Neuronal stem cell (in vitro differentiated cells): ENCODE data around the gene LHFPL2.

Experiments used
- DNase-seq: peaks from one replicate; pipeline ENCODE4 v3.0.0-alpha.2; 2013; ENCODE audit warnings: low spot score
- H2AFZ ChIP-seq: one replicate; pipeline ENCODE4 v1.6.1; 2013; ENCODE audit warnings: mild to moderate bottlenecking, low read length, inconsistent platforms
- H2AK5ac ChIP-seq: 2 replicates; pipeline ENCODE4 v1.6.1; 2013; ENCODE audit warnings: low read depth, mild to moderate bottlenecking, inconsistent platforms, low read length, moderate library complexity, mixed read lengths
- H2BK120ac ChIP-seq: 2 replicates; pipeline ENCODE4 v1.6.1; 2013; ENCODE audit warnings: low read depth, mild to moderate bottlenecking, inconsistent platforms, low read length, moderate library complexity, mixed read lengths
- H2BK12ac ChIP-seq: one replicate; pipeline ENCODE4 v1.6.1; 2013; ENCODE audit warnings: low read length, inconsistent platforms
- H2BK15ac ChIP-seq: 2 replicates; pipeline ENCODE4 v1.6.1; 2013; ENCODE audit warnings: mild to moderate bottlenecking, low read length, inconsistent platforms, mixed read lengths
- H2BK5ac ChIP-seq: one replicate; pipeline ENCODE4 v1.6.1; 2013; ENCODE audit warnings: inconsistent platforms, mild to moderate bottlenecking, low read length, moderate library complexity
- H3K14ac ChIP-seq: one replicate; pipeline ENCODE4 v1.6.1; 2013; ENCODE audit warnings: low read length, inconsistent platforms
- H3K18ac ChIP-seq: 2 replicates; pipeline ENCODE4 v1.6.1; 2013; ENCODE audit warnings: low read length, inconsistent platforms
- H3K23ac ChIP-seq: 2 replicates; pipeline ENCODE4 v1.6.1; 2013; ENCODE audit warnings: low read depth, mild to moderate bottlenecking, mixed read lengths, low read length, inconsistent platforms; ENCODE audit not compliant: poor library complexity
- H3K27ac ChIP-seq: replicated peaks from 3 replicates; pipeline ENCODE4 v1.5.1; 2013; ENCODE audit warnings: low read length, inconsistent platforms
- H3K27me3 ChIP-seq, 3 experiments: 2 replicates each; pipeline ENCODE4 v1.6.1; 2013; ENCODE audit warnings: low read length in 3 of 3, mild to moderate bottlenecking in 2 of 3, inconsistent platforms in 1 of 3, low read depth in 1 of 3, mixed read lengths in 1 of 3, moderate library complexity in 1 of 3; ENCODE audit not compliant: control insufficient read depth in 3 of 3, insufficient read depth in 3 of 3
- H3K36me3 ChIP-seq, 2 donors: replicated peaks in 1 of 2; 2 replicates each; pipeline ENCODE4 v1.6.1; 2013; ENCODE audit warnings: low read length in 2 of 2; ENCODE audit not compliant: control insufficient read depth in 2 of 2, insufficient read depth in 2 of 2
- H3K4ac ChIP-seq: 2 replicates; pipeline ENCODE4 v1.6.1; 2013; ENCODE audit warnings: inconsistent platforms, mild to moderate bottlenecking, low read length, moderate library complexity
- H3K4me1 ChIP-seq, 2 donors: 1 replicate in 1 of 2; 2 replicates in 1 of 2; pipeline ENCODE4 v1.6.1; 2013; ENCODE audit warnings: low read length in 2 of 2, low read depth in 1 of 2; ENCODE audit not compliant: control insufficient read depth in 2 of 2, insufficient read depth in 1 of 2
- H3K4me2 ChIP-seq: one replicate; pipeline ENCODE4 v1.6.1; 2013; ENCODE audit warnings: mild to moderate bottlenecking, low read length, inconsistent platforms; ENCODE audit not compliant: insufficient read depth, poor library complexity, severe bottlenecking
- H3K4me3 ChIP-seq, 2 donors: 2 replicates each; pipeline ENCODE4 v1.5.1; 2013; ENCODE audit warnings: low read length in 2 of 2, mild to moderate bottlenecking in 2 of 2, inconsistent platforms in 1 of 2, moderate library complexity in 1 of 2
- H3K79me1 ChIP-seq: one replicate; pipeline ENCODE4 v1.6.1; 2013; ENCODE audit warnings: low read depth, mild to moderate bottlenecking, inconsistent platforms, low read length, moderate library complexity
- H3K9ac ChIP-seq: one replicate; pipeline ENCODE4 v1.6.1; 2013; ENCODE audit warnings: mild to moderate bottlenecking, low read depth, low read length, inconsistent platforms; ENCODE audit not compliant: poor library complexity
- H3K9me3 ChIP-seq, 2 donors: replicated peaks in 1 of 2; 2 replicates each; pipeline versions ENCODE3 to v1.6.1; 2013; ENCODE audit warnings: low read length in 2 of 2, mild to moderate bottlenecking in 2 of 2, inconsistent platforms in 1 of 2, low read depth in 1 of 2, mixed read lengths in 1 of 2, moderate library complexity in 1 of 2; ENCODE audit not compliant: control insufficient read depth in 2 of 2, insufficient read depth in 1 of 2
- H4K8ac ChIP-seq: one replicate; pipeline ENCODE4 v1.6.1; 2013; ENCODE audit warnings: low read depth, mild to moderate bottlenecking, inconsistent platforms, low read length, moderate library complexity
- H4K91ac ChIP-seq: one replicate; pipeline ENCODE4 v1.6.1; 2013; ENCODE audit warnings: low read length, low read depth, mild to moderate bottlenecking, inconsistent platforms; ENCODE audit not compliant: poor library complexity
- whole genome bisulfite sequencing, 2 donors: extraction: QIAGEN DNeasy Blood & Tissue Kit; methylation state at CpG; one replicate each; pipeline ENCODE4 v1.1.7; 2013; ENCODE audit warnings: missing lambda C conversion rate in 2 of 2, mixed read lengths in 1 of 2; ENCODE audit not compliant: insufficient read length in 2 of 2, insufficient replicate concordance in 1 of 2; ENCODE audit errors: extremely low coverage in 2 of 2; 5-methylcytosine and 5-hydroxymethylcytosine counted together

Gene LHFPL2

DNA sequence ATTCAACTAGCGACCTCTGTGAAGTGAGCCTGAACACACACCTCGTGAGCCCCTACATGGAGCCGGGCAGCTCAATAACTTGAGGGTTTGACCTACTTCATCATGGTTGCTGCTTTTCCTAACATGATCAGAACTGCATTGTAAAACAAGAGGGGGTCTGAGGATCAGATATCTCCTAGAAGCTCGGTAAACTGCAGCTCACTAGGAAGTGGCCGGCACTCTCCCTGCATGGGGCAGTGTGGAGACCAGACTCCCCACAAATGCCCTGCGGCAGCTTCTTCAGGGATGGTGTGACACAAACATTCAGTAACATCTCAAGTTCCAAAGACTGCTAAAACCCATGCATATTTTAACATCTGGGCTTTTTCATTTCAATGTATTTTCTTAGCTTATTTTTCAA is 18.5 kb downstream of the LHFPL2 start:
- no peak overlapping the region for H4K8ac ChIP-seq
- no peaks in the 10 kb centered on the region for H3K4me1 ChIP-seq
- H2AFZ ChIP-seq: no peak overlapping the region
- H3K18ac ChIP-seq: no peak overlapping the region
- no peak overlapping the region for H3K9ac ChIP-seq
- no peak overlapping the region for H3K4ac ChIP-seq
- no peak overlapping the region for H3K27ac ChIP-seq
- H3K79me1 ChIP-seq: peaks cover 4% of the 10 kb centered on the region
- no peak overlapping the region for H2BK5ac ChIP-seq
- no peak overlapping the region for H2BK15ac ChIP-seq
- H3K36me3 ChIP-seq: peaks cover 7 to 68% of the 10 kb centered on the region in 2 donors
- H3K9me3 ChIP-seq: peaks cover 0 to 10% of the 10 kb centered on the region in 2 donors
- no CpG with 5 or more reads among the region's 6 CpGs for WGBS, 2 donors
- no peak overlapping the region for H3K4me2 ChIP-seq
- H2BK12ac ChIP-seq: no peak overlapping the region
- H4K91ac ChIP-seq: no peak overlapping the region
- H3K23ac ChIP-seq: no peak overlapping the region
- H3K4me3 ChIP-seq: no peak overlapping the region
- no peak overlapping the region for H3K14ac ChIP-seq
- DNase-seq: no peak
- H3K27me3 ChIP-seq: no peaks in the 10 kb centered on the region
- H2AK5ac ChIP-seq: no peak overlapping the region
- H2BK120ac ChIP-seq: no peak overlapping the region

DNA sequence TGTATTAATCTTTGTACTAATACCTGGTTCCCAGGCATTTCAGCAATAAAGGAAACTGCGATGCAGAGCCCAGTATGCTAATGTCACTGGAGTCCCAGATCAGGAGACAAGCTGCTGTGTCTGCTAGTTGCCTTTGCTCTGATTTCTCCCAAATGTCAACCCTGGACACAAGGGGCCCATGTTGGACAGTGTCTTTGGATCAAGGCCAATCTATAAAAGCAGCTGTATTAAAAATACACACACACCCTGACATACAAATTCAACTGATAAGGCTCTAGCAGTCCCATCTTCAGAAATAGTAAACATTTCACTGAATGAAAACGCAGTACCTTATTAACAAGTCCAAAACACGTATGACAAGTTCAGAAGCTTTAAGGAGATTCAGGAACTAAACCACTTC is 18.9 kb downstream of the LHFPL2 start:
- H3K14ac ChIP-seq: no peak overlapping the region
- H3K4me3 ChIP-seq: no peak overlapping the region
- no peak overlapping the region for H2BK12ac ChIP-seq
- H3K23ac ChIP-seq: no peak overlapping the region
- no peak overlapping the region for H3K27ac ChIP-seq
- H4K8ac ChIP-seq: no peak overlapping the region
- no peak overlapping the region for H3K4me2 ChIP-seq
- H2AFZ ChIP-seq: no peak overlapping the region
- H2BK5ac ChIP-seq: no peak overlapping the region
- H3K4me1 ChIP-seq: no peaks in the 10 kb centered on the region
- H3K27me3 ChIP-seq: no peaks in the 10 kb centered on the region
- peaks cover 0 to 10% of the 10 kb centered on the region in 2 donors for H3K9me3 ChIP-seq
- H3K9ac ChIP-seq: no peak overlapping the region
- no CpG with 5 or more reads among the region's 3 CpGs for WGBS, 2 donors
- no peak for DNase-seq
- peaks cover 7 to 68% of the 10 kb centered on the region in 2 donors for H3K36me3 ChIP-seq
- no peak overlapping the region for H2BK15ac ChIP-seq
- H3K79me1 ChIP-seq: peaks cover 4% of the 10 kb centered on the region
- H2BK120ac ChIP-seq: no peak overlapping the region
- no peak overlapping the region for H4K91ac ChIP-seq
- H3K4ac ChIP-seq: no peak overlapping the region
- no peak overlapping the region for H2AK5ac ChIP-seq
- no peak overlapping the region for H3K18ac ChIP-seq

DNA sequence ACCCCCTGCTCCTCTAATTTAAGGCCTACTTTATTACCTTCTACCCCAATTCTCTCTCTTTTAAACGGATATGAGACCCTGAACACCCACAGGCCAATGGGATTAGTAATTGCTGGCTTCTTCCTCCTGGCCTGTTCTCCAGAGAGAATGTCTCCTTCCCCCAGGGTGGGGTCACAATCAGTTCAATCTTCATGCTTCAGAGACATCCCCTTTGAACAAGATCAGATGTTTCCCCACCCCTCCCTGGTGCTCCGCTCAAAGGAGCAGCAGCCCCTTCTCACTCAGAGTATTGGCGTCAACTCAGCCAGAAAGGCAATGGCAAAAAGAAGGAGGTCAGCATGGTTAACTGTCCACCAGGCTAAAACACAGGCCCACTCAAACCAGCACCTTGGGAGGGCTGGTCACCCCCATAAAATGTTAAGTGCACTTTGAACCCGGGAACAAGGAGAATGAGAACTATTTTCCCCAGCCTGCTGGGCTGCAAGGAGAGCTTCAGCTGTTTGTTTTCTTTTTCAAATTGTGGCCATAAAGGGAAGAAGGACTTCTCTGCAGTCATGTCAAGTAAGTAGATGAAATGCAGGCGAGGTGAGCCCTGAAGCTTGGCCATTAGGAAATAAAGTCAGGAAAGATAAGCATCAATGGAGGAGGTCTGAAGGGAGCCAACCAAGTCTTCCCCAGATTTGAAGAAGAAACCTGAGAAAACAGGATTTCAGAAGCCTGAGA is 20.1 kb downstream of the LHFPL2 start:
- H2BK120ac ChIP-seq: no peak overlapping the region
- no peak overlapping the region for H4K91ac ChIP-seq
- H3K4ac ChIP-seq: no peak overlapping the region
- H2BK15ac ChIP-seq: no peak overlapping the region
- no peak overlapping the region for H3K4me3 ChIP-seq
- WGBS, 2 donors: no CpG with 5 or more reads among the region's 5 CpGs
- no peak overlapping the region for H3K27ac ChIP-seq
- H3K4me2 ChIP-seq: no peak overlapping the region
- no peak overlapping the region for H3K23ac ChIP-seq
- H2BK12ac ChIP-seq: no peak overlapping the region
- DNase-seq: no peak
- no peak overlapping the region for H3K14ac ChIP-seq
- H3K9me3 ChIP-seq: peaks cover 0 to 10% of the 10 kb centered on the region in 2 donors
- H3K79me1 ChIP-seq: no peaks in the 10 kb centered on the region
- no peak overlapping the region for H2BK5ac ChIP-seq
- H3K4me1 ChIP-seq: peaks cover 2 to 5% of the 10 kb centered on the region in 2 donors
- no peak overlapping the region for H4K8ac ChIP-seq
- H3K9ac ChIP-seq: no peak overlapping the region
- no peaks in the 10 kb centered on the region for H3K27me3 ChIP-seq
- no peak overlapping the region for H3K18ac ChIP-seq
- H2AFZ ChIP-seq: no peak overlapping the region
- H2AK5ac ChIP-seq: no peak overlapping the region
- peaks cover 7 to 63% of the 10 kb centered on the region in 2 donors for H3K36me3 ChIP-seq

DNA sequence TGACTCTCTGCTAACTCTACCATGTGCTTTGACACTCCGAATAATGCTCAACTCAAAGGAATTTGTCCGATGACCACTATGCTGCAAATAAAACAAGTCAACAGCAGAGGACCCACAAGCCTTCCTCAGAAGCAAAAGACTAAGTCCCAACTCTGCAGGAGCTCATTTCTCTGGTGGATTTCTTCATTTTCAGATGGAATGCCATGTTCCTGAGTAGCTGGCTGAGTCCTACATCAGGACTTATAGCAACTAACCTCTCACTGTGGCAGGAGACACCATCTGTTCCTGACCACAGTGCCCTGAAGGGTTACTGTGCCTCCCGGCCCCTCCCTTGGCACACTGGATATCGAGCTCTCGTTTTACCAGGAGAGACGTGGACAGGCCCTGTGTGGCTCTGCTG is 20.8 kb downstream of the LHFPL2 start:
- no peak overlapping the region for H3K4me2 ChIP-seq
- no peak for DNase-seq
- no peak overlapping the region for H2BK5ac ChIP-seq
- H3K23ac ChIP-seq: no peak overlapping the region
- no peak overlapping the region for H3K27ac ChIP-seq
- peaks cover 0 to 5% of the 10 kb centered on the region in 2 donors for H3K9me3 ChIP-seq
- H4K8ac ChIP-seq: no peak overlapping the region
- H3K4me1 ChIP-seq: peaks cover 2 to 5% of the 10 kb centered on the region in 2 donors
- no peak overlapping the region for H2AFZ ChIP-seq
- no peak overlapping the region for H2AK5ac ChIP-seq
- peaks cover 7 to 56% of the 10 kb centered on the region in 2 donors for H3K36me3 ChIP-seq
- no peak overlapping the region for H2BK15ac ChIP-seq
- no peak overlapping the region for H2BK120ac ChIP-seq
- no CpG with 5 or more reads among the region's 6 CpGs for WGBS, 2 donors
- no peak overlapping the region for H3K14ac ChIP-seq
- peak overlapping the region; percentile 39 for H3K18ac ChIP-seq
- no peak overlapping the region for H3K9ac ChIP-seq
- no peak overlapping the region for H2BK12ac ChIP-seq
- no peak overlapping the region for H3K4ac ChIP-seq
- H3K79me1 ChIP-seq: no peaks in the 10 kb centered on the region
- no peak overlapping the region for H3K4me3 ChIP-seq
- no peak overlapping the region for H4K91ac ChIP-seq
- no peaks in the 10 kb centered on the region for H3K27me3 ChIP-seq
